Measurements from ENCODE around the gene DENND4B.

DENND4B gene

DNA sequence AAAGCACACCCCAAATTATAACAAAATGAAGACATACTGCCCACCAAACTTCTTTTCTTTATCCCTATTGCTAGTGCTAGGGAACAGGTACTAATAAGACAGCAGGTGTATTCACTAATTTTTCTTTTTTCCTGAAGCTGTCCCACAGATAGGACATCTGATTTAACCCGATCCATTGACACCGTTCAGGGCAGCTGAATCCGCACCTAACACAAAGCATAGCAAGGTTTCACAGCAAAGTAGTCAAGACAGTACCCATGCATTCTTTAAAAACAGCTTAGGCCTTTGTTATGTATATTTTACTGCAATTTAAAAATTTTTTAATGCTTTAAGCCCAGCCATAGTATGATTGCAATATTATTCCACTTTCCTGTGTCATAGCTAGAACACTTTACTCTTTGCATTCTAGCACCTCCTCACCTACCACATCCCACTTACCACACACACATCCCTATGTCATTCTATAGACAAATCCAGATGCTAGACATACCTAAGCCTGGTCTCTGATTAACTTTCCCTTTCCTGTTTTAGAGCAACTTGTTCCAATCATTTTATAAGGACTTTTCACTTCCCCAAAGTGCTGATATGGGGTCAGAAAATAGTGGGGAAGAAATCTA, 64.1 kb downstream of the DENND4B start:
- no peak for DNase-seq (ENCODE audit: low read depth in 2 of 2)

DNA sequence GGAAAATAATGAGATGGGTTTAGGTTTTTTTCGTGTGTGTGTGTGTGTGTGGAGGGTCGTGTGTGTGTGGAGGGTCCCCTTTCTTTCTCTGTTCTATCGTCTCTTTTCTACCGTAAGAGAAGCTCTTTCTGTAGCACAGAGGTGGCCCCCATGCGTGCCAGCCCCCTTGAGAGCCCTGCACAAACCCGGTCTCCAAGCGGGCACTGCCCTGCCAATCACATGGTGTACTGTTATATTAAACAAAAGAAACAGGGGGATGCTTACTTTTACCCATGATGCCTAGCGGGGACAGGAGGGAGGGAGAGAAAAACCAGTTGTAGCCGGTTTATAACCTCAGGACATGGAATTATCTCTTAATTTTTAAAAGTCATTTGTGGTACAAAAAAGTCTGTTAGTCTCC, 64.8 kb downstream of the DENND4B start:
- DNase-seq (ENCODE audit: low read depth in 2 of 2), result peak in 1 of 2 experiments; percentile 11

DNA sequence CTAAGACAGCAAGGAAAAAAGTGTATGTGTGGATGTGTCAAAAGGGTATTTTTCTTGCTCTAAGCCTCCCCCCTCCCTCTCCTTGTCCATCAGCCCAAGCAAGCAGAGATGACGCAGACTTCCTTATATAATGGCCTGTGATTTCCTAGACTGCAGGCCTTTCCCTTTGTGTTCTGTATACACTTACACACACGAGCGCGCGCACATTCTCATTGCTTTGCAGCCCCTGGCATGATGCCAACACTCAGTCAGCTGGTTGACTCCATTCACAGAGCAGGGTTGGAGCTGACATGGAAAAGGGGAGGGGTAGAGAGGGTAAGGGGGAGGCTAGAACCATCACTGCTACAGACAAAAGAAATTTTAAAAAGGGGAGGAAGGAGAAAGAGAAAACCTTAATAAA, 65.6 kb downstream of the DENND4B start:
- peak; percentile 92 for DNase-seq (ENCODE audit: low read depth in 2 of 2)

DNA sequence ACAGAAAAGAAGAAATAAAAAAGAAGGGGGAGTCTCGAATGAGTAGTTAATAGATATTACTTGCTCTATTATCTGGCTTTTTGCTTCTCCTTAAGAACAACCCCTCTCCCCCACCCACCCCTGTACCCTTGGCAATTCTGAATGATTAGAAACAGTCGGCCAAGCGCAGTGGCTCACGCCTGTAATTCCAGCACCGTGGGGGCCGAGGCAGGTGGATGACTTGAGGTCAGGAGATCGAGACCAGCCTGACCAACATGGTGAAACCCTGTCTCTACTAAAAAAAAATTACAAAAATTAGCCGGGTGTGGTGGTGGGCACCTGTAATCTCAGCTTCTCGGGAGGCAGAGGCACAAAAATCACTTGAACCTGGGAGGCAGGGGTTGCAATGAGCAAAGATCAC, 66.5 kb downstream of the DENND4B start:
- no peak for DNase-seq (ENCODE audit: low read depth in 2 of 2)
